Germinal center (tissue), 1 donor: Measurements from ENCODE around the gene ADAM15.

Experiments used
- DNase-seq: peaks from one replicate; pipeline ENCODE4 v3.0.0; 2012; ENCODE audit warnings: mixed read lengths, low spot score

The ADAM15 gene

GRCh38 chr1:155086856-155087535 lies 35.9 kb downstream of the ADAM15 start:
- no peak for DNase-seq

DNA sequence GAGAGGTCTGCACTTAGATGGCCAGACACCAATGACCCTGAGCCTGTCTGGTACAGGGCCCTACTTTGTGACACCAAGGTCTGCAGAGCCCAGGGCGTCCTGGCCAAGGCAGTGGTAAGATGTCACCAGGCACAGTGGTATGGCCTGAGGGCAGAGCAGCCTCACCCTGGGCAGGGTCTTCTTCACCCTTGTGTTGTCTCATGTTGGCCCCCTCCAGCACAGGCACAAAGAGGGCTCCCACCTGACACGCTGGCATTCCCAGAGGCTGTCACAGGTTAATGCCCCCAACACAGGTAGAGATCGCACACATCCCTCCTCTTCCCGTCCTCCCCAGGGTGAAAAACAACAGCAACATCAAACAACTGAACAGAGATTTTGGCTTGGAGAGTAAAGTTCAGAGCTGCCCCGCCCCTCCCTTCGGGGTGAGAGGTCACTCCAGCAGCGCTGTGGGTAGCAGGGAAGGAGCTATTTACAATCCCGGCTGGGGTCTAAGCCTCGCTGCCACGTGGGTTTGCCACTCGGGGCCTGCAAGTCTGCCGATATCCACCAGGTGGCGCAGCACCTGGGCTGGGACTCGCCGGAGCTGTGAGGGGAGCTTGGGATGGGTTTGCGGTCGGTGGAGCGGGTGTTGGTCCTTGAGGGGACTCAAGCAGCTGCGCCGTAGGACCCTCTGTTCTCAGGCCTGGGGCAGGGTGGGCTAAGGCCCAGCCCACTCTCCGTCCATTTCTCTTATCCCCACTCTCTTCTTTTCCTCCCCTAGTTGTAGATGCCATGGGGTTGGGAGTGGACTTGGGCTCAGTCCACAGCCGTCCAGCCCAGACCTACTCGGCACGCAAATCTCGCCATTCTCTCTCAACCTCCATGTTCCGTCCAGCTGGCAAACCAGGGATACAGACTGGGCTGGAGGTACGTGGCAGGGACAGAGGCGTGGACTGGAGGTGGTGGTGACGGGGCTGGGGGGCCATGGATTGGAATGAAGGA lies 40.2 kb downstream of the ADAM15 start:
- DNase-seq = peak; percentile 80

DNA sequence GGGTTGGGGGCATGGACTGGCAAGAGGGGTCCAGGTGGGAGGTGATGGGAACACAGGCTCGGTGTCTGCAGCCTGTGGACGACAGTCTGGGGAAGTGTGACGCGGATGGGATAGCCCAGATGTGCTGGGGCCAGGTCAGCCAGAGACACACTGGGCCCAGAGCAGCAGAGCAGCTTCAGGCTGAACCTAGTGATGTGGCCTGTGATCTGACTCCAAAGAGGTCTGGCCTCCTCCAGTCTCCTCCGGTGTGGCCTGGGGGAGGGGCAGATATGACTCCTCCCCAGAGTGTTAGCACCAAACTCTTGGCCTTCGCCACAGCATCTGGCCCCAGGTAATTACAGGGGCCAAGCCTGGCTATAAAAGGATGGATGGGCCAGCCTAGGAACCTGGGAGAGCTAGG lies 41.0 kb downstream of the ADAM15 start:
- no peak for DNase-seq

DNA sequence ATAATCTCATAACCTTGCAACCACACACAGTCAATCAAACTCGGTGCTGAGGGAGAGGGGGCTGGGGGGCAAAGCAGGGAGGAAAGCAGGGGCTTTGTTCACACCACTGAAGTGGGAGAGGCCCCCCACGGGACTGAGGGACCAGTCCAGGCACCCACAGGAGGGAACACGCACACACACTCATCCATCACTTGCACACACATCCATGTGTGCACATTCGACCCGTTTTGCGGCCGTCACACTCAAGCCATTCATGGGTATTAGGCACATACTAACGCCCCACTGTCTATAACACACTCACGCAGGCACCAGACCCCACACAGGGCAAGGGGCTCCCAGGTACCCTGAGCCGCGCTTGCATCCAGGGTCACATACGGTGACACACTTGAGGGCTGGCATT lies 41.5 kb downstream of the ADAM15 start:
- no peak for DNase-seq

DNA sequence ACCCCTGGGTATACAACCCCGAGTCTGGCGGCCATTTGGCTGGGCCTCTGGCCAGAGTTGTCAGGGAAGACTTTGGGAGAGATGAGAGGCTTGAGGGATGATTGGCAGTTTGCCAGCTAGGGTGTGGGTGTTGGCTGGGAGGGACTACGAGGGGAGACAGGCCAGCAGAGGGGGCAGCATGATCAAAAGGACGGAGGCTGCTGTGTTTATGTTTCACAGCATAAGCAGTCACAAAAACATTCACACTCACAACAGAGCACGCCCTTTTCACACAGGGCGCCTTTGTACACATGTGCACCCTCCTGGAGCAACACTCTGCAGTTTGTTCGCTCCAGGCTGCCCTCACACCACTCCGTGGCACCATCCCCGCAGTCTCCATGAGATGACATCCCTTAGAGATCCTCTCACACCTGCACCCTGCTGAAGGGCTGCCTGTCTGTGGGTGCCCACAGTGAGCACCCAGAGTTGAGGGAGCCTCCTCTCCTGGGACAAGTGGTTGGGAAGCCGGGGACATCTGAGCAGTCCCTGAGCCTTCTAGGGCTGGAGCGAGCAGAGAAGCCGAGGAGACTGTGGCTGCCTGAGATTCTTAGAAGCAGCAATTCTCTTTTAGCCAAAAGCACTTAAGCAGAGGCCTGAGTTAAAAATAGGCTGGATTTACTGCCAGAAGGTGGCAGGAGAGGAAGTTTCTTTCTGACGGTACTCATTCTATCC lies 43.0 kb downstream of the ADAM15 start:
- no peak for DNase-seq

DNA sequence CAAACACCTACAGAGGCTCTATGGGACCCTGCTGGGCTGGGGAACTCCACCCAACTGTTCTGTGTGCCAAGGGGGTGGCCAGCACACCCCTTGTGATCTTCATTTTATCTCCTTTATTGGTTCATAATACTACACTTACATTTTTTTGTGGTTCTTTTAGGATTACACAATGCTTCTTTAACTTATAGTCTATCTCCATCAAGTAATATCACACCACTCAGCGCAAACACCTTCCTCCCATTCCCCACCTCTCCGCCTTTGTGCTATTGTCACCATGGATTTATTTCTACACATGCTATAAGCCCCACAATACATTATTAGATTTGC lies 43.5 kb downstream of the ADAM15 start:
- DNase-seq = no peak

- DNase-seq = no peak
These were observed 48.2 kb downstream of the ADAM15 start for GRCh38 chr1:155099331-155099730.

GRCh38 chr1:155103325-155103724 lies 52.2 kb downstream of the ADAM15 start:
- no peak for DNase-seq

- no peak for DNase-seq
These were observed 53.8 kb downstream of the ADAM15 start for GRCh38 chr1:155104605-155105534.

DNA sequence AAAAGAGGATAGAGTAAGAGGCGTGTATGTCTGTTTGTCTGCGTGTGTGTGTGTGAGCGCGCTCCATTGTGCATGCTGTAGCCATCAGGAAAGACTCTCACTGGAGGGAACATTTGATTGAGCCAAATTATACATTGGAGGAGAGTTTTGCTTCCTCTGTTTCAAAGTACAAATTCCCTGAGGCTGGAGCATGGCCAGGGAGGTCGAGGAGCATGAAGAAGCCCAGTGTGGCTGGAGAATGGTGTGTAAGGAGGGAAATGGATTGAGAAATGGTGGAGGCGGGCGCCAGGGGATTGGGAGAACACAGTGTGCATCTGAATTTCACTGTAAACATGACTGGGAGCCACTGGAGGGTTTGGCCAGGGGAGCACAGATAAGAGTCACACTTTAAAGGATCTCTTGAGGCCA lies 54.5 kb downstream of the ADAM15 start:
- DNase-seq = no peak

GRCh38 chr1:155106862-155107261 lies 55.7 kb downstream of the ADAM15 start:
- DNase-seq = no peak

DNA sequence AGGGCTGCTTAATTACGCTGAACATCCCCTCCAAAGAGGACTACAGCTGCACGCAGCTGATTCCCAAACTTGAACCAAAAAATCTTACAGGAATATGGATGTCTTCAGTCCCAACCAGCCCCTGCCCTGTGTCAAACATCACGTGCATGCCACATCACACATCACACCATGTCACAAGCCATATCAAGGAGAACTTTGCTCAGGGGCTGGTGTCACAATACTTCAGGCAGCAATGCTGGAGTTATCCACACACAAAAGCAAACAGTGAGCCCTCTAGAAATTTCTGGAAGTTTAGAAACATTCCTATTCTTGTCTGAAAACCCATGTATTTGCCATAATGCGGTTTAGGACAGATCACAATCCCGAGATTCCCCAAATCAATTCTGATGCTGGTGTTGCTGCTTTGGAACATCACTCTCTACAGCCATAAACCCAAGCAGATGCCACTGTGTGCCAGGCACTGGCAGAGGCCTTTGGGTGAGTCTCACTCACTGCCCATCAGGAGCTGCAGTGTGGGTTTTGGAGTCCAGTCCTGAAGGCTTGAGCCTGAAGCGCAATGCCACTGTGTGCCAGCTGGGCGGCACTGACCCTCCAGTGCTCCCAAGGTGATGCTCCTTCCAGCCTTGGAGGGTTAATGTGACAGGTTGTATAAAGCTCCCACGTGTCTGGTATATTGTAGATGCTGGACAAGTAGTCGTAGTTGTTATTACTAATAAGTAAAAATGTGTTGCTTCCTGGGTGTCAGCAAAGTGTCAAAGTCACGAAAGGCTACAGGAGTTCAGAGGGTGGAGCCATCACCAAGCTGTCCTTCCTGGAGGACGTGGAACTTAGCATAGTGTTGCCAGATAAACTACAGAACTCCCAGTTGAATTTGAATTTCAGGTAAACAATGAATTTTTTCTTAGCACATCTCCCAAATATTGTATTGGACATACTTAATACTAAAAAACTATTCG lies 56.5 kb downstream of the ADAM15 start:
- DNase-seq = no peak

- DNase-seq = no peak
These were observed 57.2 kb downstream of the ADAM15 start for GRCh38 chr1:155108296-155108695.

DNA sequence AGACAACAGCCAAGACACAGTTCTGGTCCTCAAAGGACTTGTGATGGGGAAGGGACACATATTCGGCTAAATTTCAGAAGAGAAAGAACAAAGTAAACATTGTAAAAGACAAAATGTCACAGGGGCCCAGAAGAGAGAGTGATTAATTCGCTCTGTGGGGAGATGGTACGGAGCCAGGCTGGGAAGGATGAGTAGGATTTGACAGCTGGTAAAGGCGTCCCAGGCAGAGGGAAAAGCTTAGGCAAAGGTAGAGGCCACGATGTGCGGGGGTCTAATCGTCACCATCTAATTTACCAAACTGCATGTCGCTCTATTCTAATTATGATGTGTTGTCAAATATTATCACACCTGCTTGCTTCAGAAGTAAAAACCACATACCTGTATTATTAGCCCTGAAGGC lies 59.3 kb downstream of the ADAM15 start:
- no peak for DNase-seq

- no peak for DNase-seq
These were observed 59.7 kb downstream of the ADAM15 start for GRCh38 chr1:155110826-155111225.
